SK-N-SH (cell line): ENCODE results near the gene RPL22. TPM values are rescaled to one million over a fixed set of nuclear protein-coding genes. Genes with fewer than 3 reads are reported as not detected.

Source experiments
- CTCF ChIA-PET: fragments of 300-600, 350-600 bp; formaldehyde crosslinking; extraction: SDS; loops from one replicate; lab custom pipeline; 2021; lab: Yijun Ruan, JAX
- POLR2A ChIA-PET: fragments of 350-600 bp; sonication (Branson Sonifier 250); formaldehyde crosslinking; extraction: SDS; loops from one replicate; lab custom pipeline; 2020; ENCODE audit warnings: antibody characterized with exemption, inconsistent platforms; lab: Yijun Ruan, JAX
- DNase-seq: peaks from one replicate; pipeline ENCODE4 v3.0.0; 2012
- H2AFZ ChIP-seq: fragments of 200-600 bp; sonication (generic); 2 replicates; pipeline ENCODE4 v1.8.1; 2016; ENCODE audit warnings: antibody characterized with exemption, mild to moderate bottlenecking, low read depth
- H3F3A ChIP-seq: fragments of 200-600 bp; sonication (generic); replicated peaks from 2 replicates; pipeline ENCODE3; 2016; ENCODE audit warnings: antibody characterized with exemption, mild to moderate bottlenecking; ENCODE audit not compliant: insufficient read depth
- H3K27ac ChIP-seq, 2 experiments: fragments of 200-500 bp in 1 of 2; fragments of 200-600 bp in 1 of 2; sonication (Bioruptor generic) in 1 of 2; sonication (generic), shearing (Covaris generic) in 1 of 2; 2 replicates each; pipeline versions ENCODE4 v1.5.1 to v1.6.1; 2014 to 2016; ENCODE audit warnings: low read depth in 2 of 2, inconsistent platforms in 1 of 2, low read length in 1 of 2, mild to moderate bottlenecking in 1 of 2, mixed read lengths in 1 of 2
- H3K27me3 ChIP-seq: fragments of 200-600 bp; sonication (generic), shearing (Covaris generic); 2 replicates; pipeline ENCODE4 v1.6.1; 2016; ENCODE audit warnings: mixed run types; ENCODE audit not compliant: insufficient read depth
- H3K36me3 ChIP-seq, 2 experiments: fragments of 200-500 bp in 1 of 2; fragments of 200-600 bp in 1 of 2; sonication (Bioruptor generic) in 1 of 2; sonication (generic) in 1 of 2; replicated peaks in 1 of 2; 2 replicates each; pipeline versions ENCODE3 to v1.5.1; 2014 to 2016; ENCODE audit warnings: low read length in 1 of 2, mild to moderate bottlenecking in 1 of 2; ENCODE audit not compliant: insufficient read depth in 2 of 2, control insufficient read depth in 1 of 2
- H3K4me1 ChIP-seq, 2 experiments: fragments of 200-500 bp in 1 of 2; fragments of 200-600 bp in 1 of 2; sonication (Bioruptor generic) in 1 of 2; sonication (generic), shearing (Covaris generic) in 1 of 2; 2 replicates each; pipeline versions ENCODE4 v1.5.1 to v1.6.1; 2014 to 2016; ENCODE audit warnings: low read depth in 1 of 2, low read length in 1 of 2, mixed run types in 1 of 2; ENCODE audit not compliant: insufficient read depth in 2 of 2, control insufficient read depth in 1 of 2
- H3K4me2 ChIP-seq: fragments of 200-600 bp; sonication (generic), shearing (Covaris generic); 2 replicates; pipeline ENCODE4 v1.6.1; 2017; ENCODE audit warnings: mixed run types
- H3K4me3 ChIP-seq, 2 experiments: fragments of 200-500 bp in 1 of 2; fragments of 200-600 bp in 1 of 2; sonication (Bioruptor generic) in 1 of 2; sonication (generic), shearing (Covaris generic) in 1 of 2; 2 replicates each; pipeline versions ENCODE4 v1.5.1 to v1.8.1; 2014 to 2016; ENCODE audit warnings: low read depth in 2 of 2, inconsistent platforms in 1 of 2, low read length in 1 of 2, mild to moderate bottlenecking in 1 of 2, mixed read lengths in 1 of 2, moderate library complexity in 1 of 2
- H3K79me2 ChIP-seq: fragments of 200-600 bp; sonication (generic); 2 replicates; pipeline ENCODE4 v1.8.1; 2017; ENCODE audit warnings: mild to moderate bottlenecking; ENCODE audit not compliant: insufficient read depth
- H3K9ac ChIP-seq: fragments of 200-600 bp; sonication (generic); 2 replicates; pipeline ENCODE4 v1.6.1; 2017; ENCODE audit warnings: mixed run types
- H3K9me2 ChIP-seq: fragments of 200-600 bp; sonication (generic); 2 replicates; pipeline ENCODE4 v1.6.1; 2017; ENCODE audit warnings: mixed run types
- H3K9me3 ChIP-seq: fragments of 200-600 bp; sonication (generic); 2 replicates; pipeline ENCODE4 v1.6.1; 2017; ENCODE audit warnings: mixed run types, mild to moderate bottlenecking, moderate library complexity
- H4K20me1 ChIP-seq: fragments of 200-600 bp; sonication (generic); 2 replicates; pipeline ENCODE4 v1.6.1; 2017; ENCODE audit warnings: mild to moderate bottlenecking, mixed run types; ENCODE audit not compliant: insufficient read depth
- ELF1 ChIP-seq: IDR thresholded peaks from 2 replicates; pipeline ENCODE4 v1.4.0; 2012
- GATA2 ChIP-seq: sonication (generic); formaldehyde crosslinking; IDR thresholded peaks from 2 replicates; pipeline ENCODE4 v1.5.0; 2020; ENCODE audit warnings: mild to moderate bottlenecking, missing genetic modification reagents
- JUND ChIP-seq: IDR thresholded peaks from 2 replicates; pipeline ENCODE4 v1.4.0; 2012
- MAX ChIP-seq: IDR thresholded peaks from 2 replicates; pipeline ENCODE4 v1.4.0; 2012; ENCODE audit warnings: low read depth
- MXI1 ChIP-seq: IDR thresholded peaks from 2 replicates; pipeline ENCODE4 v1.6.1; 2012; ENCODE audit warnings: mild to moderate bottlenecking, low read depth, low read length, improper control_type of control experiment
- POLR2AphosphoS5 ChIP-seq: IDR thresholded peaks from 2 replicates; pipeline ENCODE4 v1.6.1; 2012; ENCODE audit warnings: low read depth, low read length
- RAD21 ChIP-seq: IDR thresholded peaks from 2 replicates; pipeline ENCODE4 v1.6.1; 2012; ENCODE audit warnings: mild to moderate bottlenecking, low read length
- RCOR1 ChIP-seq: fragments of 150-350 bp; IDR thresholded peaks from 2 replicates; pipeline ENCODE4 v1.6.1; 2017; ENCODE audit warnings: antibody characterized with exemption, low read length
- REST ChIP-seq: IDR thresholded peaks from 2 replicates; pipeline ENCODE4 v1.6.1; 2012; ENCODE audit warnings: mild to moderate bottlenecking, low read depth, low read length, moderate library complexity
- RFX5 ChIP-seq: IDR thresholded peaks from 2 replicates; pipeline ENCODE4 v1.6.1; 2012; ENCODE audit warnings: mild to moderate bottlenecking, improper control_type of control experiment, low read length
- RXRA ChIP-seq: IDR thresholded peaks from 2 replicates; pipeline ENCODE4 v1.4.0; 2012; ENCODE audit warnings: low read depth, mild to moderate bottlenecking, borderline replicate concordance
- SMC3 ChIP-seq: IDR thresholded peaks from 2 replicates; pipeline ENCODE4 v1.6.1; 2012; ENCODE audit warnings: low read depth, low read length, improper control_type of control experiment
- TAF1 ChIP-seq: IDR thresholded peaks from 2 replicates; pipeline ENCODE4 v1.6.1; 2012; ENCODE audit warnings: low read depth, mild to moderate bottlenecking, low read length, moderate library complexity, borderline replicate concordance
- TCF12 ChIP-seq: IDR thresholded peaks from 2 replicates; pipeline ENCODE4 v1.4.0; 2012
- TEAD4 ChIP-seq: IDR thresholded peaks from 2 replicates; pipeline ENCODE4 v1.4.0; 2012; ENCODE audit warnings: mild to moderate bottlenecking, borderline replicate concordance; ENCODE audit not compliant: insufficient read depth
- YY1 ChIP-seq: IDR thresholded peaks from 2 replicates; pipeline ENCODE4 v1.4.0; 2012; ENCODE audit warnings: low read depth, mild to moderate bottlenecking
- ZBTB33 ChIP-seq: IDR thresholded peaks from 2 replicates; pipeline ENCODE4 v1.4.0; 2012; ENCODE audit warnings: low read depth, borderline replicate concordance
- WGBS: methylation state at CpG from one replicate; pipeline ENCODE4 v1.1.6; 2017; ENCODE audit warnings: low lambda C conversion rate; 5-methylcytosine and 5-hydroxymethylcytosine counted together
- polyA plus RNA-seq, 3 experiments: library from polyadenylated mRNA; depleted of rRNA; stranded (reverse); fragments of >200 nt; gene quantifications; 2 replicates each; pipeline ENCODE4 v1.2.3, GENCODE V29; 2012
- TF ChIP-seq, protein P1 (sequence below): fragments of 150-350 bp; IDR thresholded peaks from 2 replicates; pipeline ENCODE4 v1.6.1; 2017; ENCODE audit warnings: antibody characterized with exemption, low read length, low read depth, borderline replicate concordance

Gene RPL22
- polyA plus RNA-seq, 1 of the 3 experiments (the other 2 are of a cell fraction): 140 TPM

DNA sequence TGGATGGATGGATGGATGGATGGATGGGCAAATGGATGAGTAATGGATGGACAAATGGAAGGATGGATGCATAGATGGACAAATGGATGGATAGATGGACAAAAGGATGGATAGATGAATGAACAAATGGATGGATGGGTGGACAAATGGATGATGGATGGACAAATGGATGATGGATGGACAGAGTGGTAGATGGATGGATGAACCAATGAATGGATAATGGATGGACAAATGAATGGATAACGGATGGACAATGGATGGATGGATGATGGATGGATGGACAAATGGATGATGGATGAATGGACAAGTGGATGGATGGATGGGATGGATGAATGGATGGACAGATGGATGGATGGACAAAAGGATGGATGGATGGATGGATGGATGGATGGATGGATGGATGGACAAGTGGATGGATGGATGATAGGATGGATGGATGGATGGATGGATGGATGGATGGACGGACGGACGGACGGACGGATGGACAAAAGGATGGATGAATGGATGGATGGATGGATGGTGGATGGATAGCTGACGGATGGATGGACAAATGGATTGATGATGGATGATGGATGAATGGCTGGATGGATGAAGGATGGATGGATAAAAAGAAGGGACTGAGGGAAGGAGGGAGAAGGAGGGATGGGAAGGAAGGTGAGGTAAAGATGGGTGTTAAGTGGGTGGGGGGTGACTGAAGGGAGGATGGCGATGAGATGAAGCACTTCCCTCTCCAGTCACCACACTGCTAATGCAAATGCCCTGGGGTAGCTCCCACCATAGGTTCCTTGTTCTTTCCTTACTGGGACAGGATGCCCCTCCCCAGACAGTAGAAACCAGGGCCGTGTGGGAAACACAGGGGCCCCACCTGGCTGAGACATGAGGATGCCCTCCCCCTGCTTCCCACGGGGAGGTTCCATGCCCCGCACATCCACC, 49.1 kb downstream of the RPL22 start (continued):
- TF ChIP-seq TCF12: no peak
- TF ChIP-seq YY1: no peak
- TF ChIP-seq RXRA: no peak
- TF ChIP-seq ZBTB33: no peak
- TF ChIP-seq TEAD4: no peak
- TF ChIP-seq RCOR1: no peak
- no peak for TF ChIP-seq POLR2AphosphoS5
- TF ChIP-seq, all 33 proteins: peak for 0

GRCh38 chr1:6149597-6149996, 49.8 kb downstream of the RPL22 start:
- WGBS: 68% methylated on average over 1 of the region's 1 CpG
- Histone ChIP-seq H3K4me2 (no peak overlapping the region), H4K20me1 (no peaks in the 10 kb centered on the region), H3K36me3 (no peaks in the 10 kb centered on the region), H3F3A (no peaks in the 10 kb centered on the region), H3K27me3 (no peaks in the 10 kb centered on the region), H3K79me2 (no peaks in the 10 kb centered on the region), H2AFZ (no peak overlapping the region), H3K9me2 (no peaks in the 10 kb centered on the region), H3K27ac (no peak overlapping the region), H3K4me3 (no peak overlapping the region), H3K9ac (no peak overlapping the region), H3K9me3 (no peaks in the 10 kb centered on the region), H3K4me1 (peaks cover 0 to 6% of the 10 kb centered on the region in 2 experiments; a peak in 1 of 4 replicates)
- no peak for DNase-seq
- ChIA-PET CTCF (no interaction called here), POLR2A (no interaction called here)
- no peak for TF ChIP-seq REST
- no peak for TF ChIP-seq ELF1
- TF ChIP-seq, protein P1, sequence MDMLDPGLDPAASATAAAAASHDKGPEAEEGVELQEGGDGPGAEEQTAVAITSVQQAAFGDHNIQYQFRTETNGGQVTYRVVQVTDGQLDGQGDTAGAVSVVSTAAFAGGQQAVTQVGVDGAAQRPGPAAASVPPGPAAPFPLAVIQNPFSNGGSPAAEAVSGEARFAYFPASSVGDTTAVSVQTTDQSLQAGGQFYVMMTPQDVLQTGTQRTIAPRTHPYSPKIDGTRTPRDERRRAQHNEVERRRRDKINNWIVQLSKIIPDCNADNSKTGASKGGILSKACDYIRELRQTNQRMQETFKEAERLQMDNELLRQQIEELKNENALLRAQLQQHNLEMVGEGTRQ: no peak
- no peak for TF ChIP-seq MXI1
- no peak for TF ChIP-seq RFX5
- no peak for TF ChIP-seq JUND
- no peak for TF ChIP-seq MAX
- TF ChIP-seq SMC3: no peak
- no peak for TF ChIP-seq RAD21
- TF ChIP-seq TAF1: no peak
- no peak for TF ChIP-seq GATA2 (CRISPR knock-in tag)
